ENCODE measurements around the gene AGT.
"Not testable (repeated sequence)": the region's sequence is repeated elsewhere in the genome, so short reads cannot be mapped to it uniquely, and the experiment has no call there.

Gene AGT

GRCh38 chr1:230707732-230708630 lies 5.9 kb downstream of the AGT start:
- DNase-seq (ENCODE audit: low read depth): no peak

- no peak for DNase-seq (ENCODE audit: low read depth)
These were observed 6.8 kb downstream of the AGT start for GRCh38 chr1:230706887-230707731.

GRCh38 chr1:230706020-230706699 lies 7.8 kb downstream of the AGT start:
- DNase-seq (ENCODE audit: low read depth): no peak

GRCh38 chr1:230705289-230706019 lies 8.5 kb downstream of the AGT start:
- no peak for DNase-seq (ENCODE audit: low read depth)

GRCh38 chr1:230704830-230705229 lies 9.1 kb downstream of the AGT start:
- no peak for DNase-seq (ENCODE audit: low read depth)

- no peak for DNase-seq (ENCODE audit: low read depth)
These were observed 10.1 kb downstream of the AGT start for GRCh38 chr1:230703679-230704385.

GRCh38 chr1:230702934-230703678 lies 10.8 kb downstream of the AGT start:
- DNase-seq (ENCODE audit: low read depth): no peak

- DNase-seq (ENCODE audit: low read depth): no peak
These were observed 11.8 kb downstream of the AGT start for GRCh38 chr1:230701895-230702768.

- DNase-seq (ENCODE audit: low read depth): no peak
These were observed 12.5 kb downstream of the AGT start for GRCh38 chr1:230701434-230701833.

- DNase-seq (ENCODE audit: low read depth): no peak
These were observed 13.8 kb downstream of the AGT start for GRCh38 chr1:230700132-230700531.

- DNase-seq (ENCODE audit: low read depth): no peak
These were observed 14.2 kb downstream of the AGT start for GRCh38 chr1:230699716-230700115.

- not testable (repeated sequence) for DNase-seq (ENCODE audit: low read depth)
These were observed 15.0 kb downstream of the AGT start for GRCh38 chr1:230698964-230699363.

GRCh38 chr1:230698130-230698529 lies 15.8 kb downstream of the AGT start:
- no peak for DNase-seq (ENCODE audit: low read depth)

- DNase-seq (ENCODE audit: low read depth): no peak
These were observed 17.0 kb downstream of the AGT start for GRCh38 chr1:230696722-230697437.

- DNase-seq (ENCODE audit: low read depth): no peak
These were observed 17.7 kb downstream of the AGT start for GRCh38 chr1:230696218-230696617.

GRCh38 chr1:230694991-230695390 lies 18.9 kb downstream of the AGT start:
- no peak for DNase-seq (ENCODE audit: low read depth)

GRCh38 chr1:230694464-230694863 lies 19.5 kb downstream of the AGT start:
- no peak for DNase-seq (ENCODE audit: low read depth)

GRCh38 chr1:230693777-230694176 lies 20.1 kb downstream of the AGT start:
- DNase-seq (ENCODE audit: low read depth): no peak

- no peak for DNase-seq (ENCODE audit: low read depth)
These were observed 20.7 kb downstream of the AGT start for GRCh38 chr1:230693221-230693620.
